Measurements from ENCODE around the gene CTU1.

Gene CTU1

GRCh38 chr19:51084505-51084904, 23.7 kb downstream of the CTU1 start:
- DNase-seq (ENCODE audit: low read depth): no peak
- no peak overlapping the region for H3K4me3 ChIP-seq (ENCODE audit: low read depth, low read length)
- TF ChIP-seq, protein P1, sequence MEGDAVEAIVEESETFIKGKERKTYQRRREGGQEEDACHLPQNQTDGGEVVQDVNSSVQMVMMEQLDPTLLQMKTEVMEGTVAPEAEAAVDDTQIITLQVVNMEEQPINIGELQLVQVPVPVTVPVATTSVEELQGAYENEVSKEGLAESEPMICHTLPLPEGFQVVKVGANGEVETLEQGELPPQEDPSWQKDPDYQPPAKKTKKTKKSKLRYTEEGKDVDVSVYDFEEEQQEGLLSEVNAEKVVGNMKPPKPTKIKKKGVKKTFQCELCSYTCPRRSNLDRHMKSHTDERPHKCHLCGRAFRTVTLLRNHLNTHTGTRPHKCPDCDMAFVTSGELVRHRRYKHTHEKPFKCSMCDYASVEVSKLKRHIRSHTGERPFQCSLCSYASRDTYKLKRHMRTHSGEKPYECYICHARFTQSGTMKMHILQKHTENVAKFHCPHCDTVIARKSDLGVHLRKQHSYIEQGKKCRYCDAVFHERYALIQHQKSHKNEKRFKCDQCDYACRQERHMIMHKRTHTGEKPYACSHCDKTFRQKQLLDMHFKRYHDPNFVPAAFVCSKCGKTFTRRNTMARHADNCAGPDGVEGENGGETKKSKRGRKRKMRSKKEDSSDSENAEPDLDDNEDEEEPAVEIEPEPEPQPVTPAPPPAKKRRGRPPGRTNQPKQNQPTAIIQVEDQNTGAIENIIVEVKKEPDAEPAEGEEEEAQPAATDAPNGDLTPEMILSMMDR (IDR thresholded peaks at IDR 0.05; ENCODE audit: insufficient read depth, low read depth, low read length, missing control alignments): no peak

DNA sequence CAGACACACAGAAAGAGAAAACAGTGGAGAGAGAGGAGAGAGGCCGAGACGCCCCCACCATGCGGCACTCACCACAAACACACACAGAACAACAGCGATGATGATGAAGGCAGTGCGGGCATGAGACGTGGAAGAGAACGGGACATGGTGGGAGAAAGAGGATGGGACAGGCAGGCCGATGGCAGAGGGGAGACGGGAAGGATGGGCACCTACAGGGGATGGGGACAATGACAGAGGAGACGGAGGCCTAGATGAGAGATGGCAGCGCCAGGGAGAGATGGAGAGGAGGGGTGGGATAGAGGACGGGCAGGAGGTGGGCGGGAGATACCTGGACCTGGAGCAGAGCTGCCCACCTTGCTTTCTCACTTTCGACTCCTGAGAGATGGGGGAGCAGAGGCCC, 24.4 kb downstream of the CTU1 start:
- TF ChIP-seq, protein P1 (IDR thresholded peaks at IDR 0.05; ENCODE audit: insufficient read depth, low read depth, low read length, missing control alignments): no peak
- H3K4me3 ChIP-seq (ENCODE audit: low read depth, low read length): no peak overlapping the region
- no peak for DNase-seq (ENCODE audit: low read depth)

GRCh38 chr19:51083181-51083580, 25.0 kb downstream of the CTU1 start:
- TF ChIP-seq, protein P1 (IDR thresholded peaks at IDR 0.05; ENCODE audit: insufficient read depth, low read depth, low read length, missing control alignments): no peak
- no peak for DNase-seq (ENCODE audit: low read depth)

DNA sequence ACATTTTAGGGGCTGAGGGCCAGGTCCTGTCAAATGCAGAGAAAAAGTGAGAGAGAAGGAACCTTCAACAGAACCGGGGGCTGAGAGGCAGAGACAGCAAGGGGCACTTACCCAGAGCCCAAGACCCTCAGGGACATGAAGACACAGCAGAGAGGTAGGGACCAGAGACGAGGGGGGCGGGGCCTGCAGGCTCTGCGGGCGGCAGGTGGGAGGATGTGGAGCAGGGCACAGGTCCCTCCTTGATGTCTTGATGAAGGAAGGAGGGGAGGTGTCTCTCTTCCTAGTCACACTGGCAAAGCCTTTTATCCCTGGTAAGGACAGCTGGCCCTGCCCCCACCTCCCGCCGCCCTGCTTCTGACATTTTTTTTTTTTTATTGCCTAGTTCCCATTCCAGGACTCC, 25.6 kb downstream of the CTU1 start, which contains the start of gene KLK14:
TSS of gene KLK14 (minus strand) at position 277 of the 400 bp plus-strand sequence. CDS start at position 4, 273 bp downstream.
- H3K4me3 ChIP-seq (ENCODE audit: low read depth, low read length): no peak within 1 kb of the TSS
- no peak for DNase-seq (ENCODE audit: low read depth)
- TF ChIP-seq, protein P1 (IDR thresholded peaks at IDR 0.05; ENCODE audit: insufficient read depth, low read depth, low read length, missing control alignments): no peak

More at GRCh38 chr19:51083181-51083580, 25.0 kb downstream of the CTU1 start:
- H3K4me3 ChIP-seq (ENCODE audit: low read depth, low read length): no peak overlapping the region

DNA sequence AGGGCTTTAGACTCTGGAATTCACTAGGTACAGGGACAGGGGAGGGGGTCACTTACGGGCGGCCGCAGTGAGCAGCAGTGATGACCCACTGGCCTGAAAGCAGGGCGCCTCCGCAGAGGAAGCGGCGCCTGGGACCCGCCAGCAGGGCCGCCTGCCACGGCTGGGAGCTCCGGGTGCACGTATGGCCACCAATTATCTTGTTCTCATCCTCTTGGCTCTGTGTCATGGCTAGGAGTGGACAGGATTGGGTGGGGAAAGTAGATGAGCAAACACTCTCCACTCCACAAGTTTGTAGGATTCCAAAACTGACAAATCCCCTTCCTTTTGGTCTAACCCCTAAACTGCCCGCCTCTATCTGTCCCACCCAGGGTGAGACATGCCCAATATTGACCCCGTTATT, 26.7 kb downstream of the CTU1 start:
- DNase-seq (ENCODE audit: low read depth): no peak
- H3K4me3 ChIP-seq (ENCODE audit: low read depth, low read length): no peak overlapping the region
- TF ChIP-seq, protein P1 (IDR thresholded peaks at IDR 0.05; ENCODE audit: insufficient read depth, low read depth, low read length, missing control alignments): no peak

DNA sequence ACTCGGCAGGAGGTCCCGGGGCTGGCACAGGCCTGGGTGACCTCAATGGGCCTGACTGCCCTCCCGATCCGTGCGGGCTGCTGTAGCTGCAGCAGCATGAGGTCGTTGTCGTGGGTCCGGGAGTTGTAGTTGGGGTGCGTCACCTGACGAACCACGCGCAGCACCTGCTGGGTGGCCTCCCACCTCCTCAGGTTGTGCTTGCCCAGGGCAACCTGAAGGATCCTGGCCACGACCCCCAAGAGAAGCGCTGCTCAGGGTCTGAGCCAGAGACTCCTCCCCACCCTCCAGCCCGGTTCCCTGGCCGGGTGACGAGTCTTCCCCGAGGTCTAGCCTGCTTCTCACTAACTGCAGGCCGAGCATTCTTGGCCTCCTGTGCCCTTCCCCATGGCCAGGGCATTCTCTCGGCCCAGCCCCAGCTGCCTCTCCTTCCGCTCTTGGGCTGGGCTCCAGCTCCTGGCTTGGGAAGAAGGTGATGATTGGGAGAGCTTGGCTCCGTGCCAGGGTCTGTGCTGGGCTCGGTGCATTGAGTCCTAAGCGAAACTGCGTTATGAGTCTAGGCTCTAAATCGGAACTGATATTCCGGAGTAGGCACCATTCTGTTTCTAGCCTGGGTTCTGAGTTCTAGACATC, 28.6 kb downstream of the CTU1 start:
- DNase-seq (ENCODE audit: low read depth): no peak
- no peak overlapping the region for H3K4me3 ChIP-seq (ENCODE audit: low read depth, low read length)
- TF ChIP-seq, protein P1 (IDR thresholded peaks at IDR 0.05; ENCODE audit: insufficient read depth, low read depth, low read length, missing control alignments): no peak

- TF ChIP-seq, protein P1 (IDR thresholded peaks at IDR 0.05; ENCODE audit: insufficient read depth, low read depth, low read length, missing control alignments): no peak
Measured at GRCh38 chr19:51078731-51079130, 29.5 kb downstream of the CTU1 start.

More at GRCh38 chr19:51078731-51079130, 29.5 kb downstream of the CTU1 start:
- no peak overlapping the region for H3K4me3 ChIP-seq (ENCODE audit: low read depth, low read length)
- no peak for DNase-seq (ENCODE audit: low read depth)
